HG03039 (cell line): ENCODE measurements around the gene MMP11.

Source experiments
- ATAC-seq: cut with Tn5 transposase; IDR thresholded peaks from one replicate; pipeline ENCODE4 v1.9.1; 2021; ENCODE audit warnings: mild to moderate bottlenecking, moderate library complexity; ENCODE audit not compliant: unreplicated experiment

Gene MMP11

DNA sequence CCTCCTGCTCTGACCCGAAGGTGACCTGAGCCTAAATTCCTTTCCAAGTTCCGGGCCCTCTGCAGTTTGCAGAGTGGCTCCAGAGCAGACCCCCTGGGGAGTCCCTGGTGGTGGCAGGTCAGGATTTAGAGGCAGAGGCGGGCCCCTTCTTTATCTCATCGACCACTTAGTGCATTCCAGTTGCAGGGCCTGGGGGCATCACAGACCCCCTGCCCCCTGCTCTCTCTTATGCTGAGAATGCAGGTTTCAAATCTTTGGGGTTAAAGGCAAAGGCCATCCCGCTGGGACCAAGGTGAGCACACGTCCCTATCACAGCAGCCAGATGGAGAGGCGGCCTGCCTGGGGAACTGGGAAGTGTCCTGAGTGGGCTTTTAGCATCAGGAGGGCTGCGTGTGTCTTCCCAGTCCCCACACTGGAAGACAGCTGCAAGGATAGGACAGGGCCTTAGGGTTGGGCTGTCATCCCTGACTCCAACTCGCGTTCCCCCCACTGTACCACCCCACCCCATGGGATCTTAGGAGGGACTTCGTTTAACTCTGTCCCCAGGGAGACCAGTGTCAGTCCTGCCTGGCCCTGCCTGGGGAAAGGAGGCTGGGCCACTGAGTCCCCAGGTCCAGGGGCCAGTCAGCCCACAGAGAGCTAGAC is 54.8 kb downstream of the MMP11 start:
- no peak for ATAC-seq

GRCh38 chr22:23828800-23829680 is 56.4 kb downstream of the MMP11 start:
- ATAC-seq, result no peak

DNA sequence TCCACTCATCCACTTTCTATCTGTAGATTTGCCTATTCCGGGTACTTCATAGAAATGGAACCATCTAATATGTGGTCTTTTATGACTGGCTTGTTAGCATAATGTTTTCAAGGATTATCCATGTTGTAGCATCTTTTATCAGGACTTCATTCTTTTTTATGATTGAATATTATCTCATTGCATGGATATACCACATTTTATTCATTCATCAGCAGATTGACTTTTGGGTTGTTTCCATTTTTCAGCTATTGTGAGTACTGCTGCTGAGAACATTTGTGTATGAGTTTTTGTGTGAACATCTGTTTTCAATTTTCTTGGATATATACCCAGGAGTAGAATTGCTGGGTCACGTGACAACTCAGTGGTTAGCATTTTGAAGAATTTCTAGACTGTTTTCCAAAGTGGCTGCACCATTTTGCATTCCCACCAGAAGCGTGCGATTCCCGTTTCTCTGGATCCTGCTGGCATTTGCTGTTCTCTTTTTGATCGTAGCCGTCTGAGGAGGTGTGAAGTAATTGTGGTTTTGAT is 57.3 kb downstream of the MMP11 start:
- no peak for ATAC-seq

DNA sequence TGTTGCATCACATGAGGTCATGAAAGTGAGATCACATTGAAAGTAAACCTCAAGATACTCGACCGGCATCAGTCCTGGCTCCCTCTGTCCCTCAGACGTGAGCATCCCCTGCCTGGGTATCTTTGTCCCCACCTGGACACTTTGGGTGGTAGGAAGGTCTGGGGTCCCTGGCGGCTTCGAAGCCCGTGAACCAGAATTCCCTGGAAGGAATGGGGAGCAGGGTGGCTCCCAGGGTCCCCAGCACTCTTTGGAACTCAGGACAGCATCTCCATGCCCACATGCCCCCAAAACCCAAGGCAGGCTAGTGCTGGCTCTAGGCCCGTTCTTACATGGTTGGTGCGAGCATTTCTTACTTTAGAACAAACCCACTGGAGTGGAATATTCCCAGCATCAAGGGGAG is 58.6 kb downstream of the MMP11 start:
- no peak for ATAC-seq

DNA sequence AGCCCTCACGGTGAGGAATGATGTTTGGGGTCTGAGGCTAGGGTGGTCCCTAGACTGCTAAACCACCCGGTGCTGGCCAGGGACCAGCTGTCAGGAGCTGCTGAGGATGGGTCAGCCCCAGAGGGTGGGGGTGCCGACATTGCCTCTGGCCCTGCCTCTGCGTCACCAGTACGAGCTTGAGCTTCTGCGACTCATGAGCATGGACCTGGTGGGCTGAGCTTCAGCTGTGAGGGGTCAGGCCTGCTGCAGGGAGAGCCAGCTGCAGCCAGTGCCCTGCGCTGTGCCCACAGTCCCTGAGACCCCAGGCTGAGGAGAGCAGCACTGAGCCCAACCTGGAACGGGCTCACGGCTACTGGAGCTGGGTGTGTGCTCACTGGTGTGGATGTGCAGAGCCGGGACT is 59.1 kb downstream of the MMP11 start:
- ATAC-seq, result no peak

DNA sequence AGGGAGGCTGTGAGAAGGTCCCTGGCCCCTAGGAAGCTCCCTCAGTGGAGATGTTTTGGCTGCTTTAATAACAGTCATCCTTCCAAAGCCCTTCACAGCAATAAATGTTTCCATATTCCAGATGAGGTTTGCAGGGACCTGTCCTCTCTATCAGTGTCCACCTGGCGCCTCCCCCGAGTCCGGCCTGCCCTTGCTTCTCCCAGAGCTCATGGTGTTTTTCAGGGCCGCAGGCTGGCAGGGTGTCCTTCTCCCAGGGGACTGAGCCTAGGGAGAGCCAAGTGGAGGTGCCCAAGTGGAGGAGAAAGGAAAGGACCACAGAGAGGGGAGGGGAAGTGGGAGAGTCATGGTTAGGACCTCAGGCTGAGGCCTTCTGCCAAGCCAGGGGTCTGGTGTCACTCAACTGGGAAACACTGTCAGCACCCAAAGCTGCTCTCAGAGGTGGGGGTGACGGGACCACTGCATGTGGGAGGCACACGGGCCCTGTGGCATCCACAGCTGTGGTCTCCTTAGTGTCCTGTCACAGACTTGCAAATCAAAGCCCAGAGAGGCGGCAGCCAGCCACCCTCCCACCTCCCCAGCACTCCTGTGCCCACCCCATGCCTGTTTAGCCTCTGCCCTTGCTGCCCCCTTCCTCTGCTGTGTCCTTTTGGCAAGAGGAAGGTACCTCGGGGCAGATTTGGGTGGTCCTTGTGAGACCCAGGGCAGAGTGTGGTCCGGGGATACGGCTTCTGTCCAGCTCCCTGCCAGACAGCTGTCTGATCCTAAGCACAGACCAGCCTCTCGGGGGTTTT is 59.8 kb downstream of the MMP11 start:
- ATAC-seq, result no peak

- no peak for ATAC-seq
These were observed 60.5 kb downstream of the MMP11 start for GRCh38 chr22:23833017-23833751.
